Posterior vena cava (tissue), 2 donors: ENCODE measurements around the gene LHFPL3. TPM values are rescaled to one million over a fixed set of nuclear protein-coding genes. Genes with fewer than 3 reads are reported as not detected.
"Not testable (repeated sequence)": the region's sequence is repeated elsewhere in the genome, so short reads cannot be mapped to it uniquely, and the experiment has no call there.

Experiments
- DNase-seq: peaks from one replicate; pipeline ENCODE4 v3.0.0-alpha.2; 2020; ENCODE audit warnings: low spot score
- intact Hi-C, 2 donors: fragments of 100-400 bp; cut with DNase I; formaldehyde crosslinking; loops; one replicate each; pipeline versions ENCODE4 v1.14.1 to v1.14.2; 2022 to 2023
- total RNA-seq, 2 donors: library from RNA; stranded (reverse); fragmentation: NEBNext Ultra II Directional; extraction: Animal tissue kit (Norgen Biotek cat#: 25700); gene quantifications; one replicate each; pipeline ENCODE4 v1.2.1, GENCODE V29; 2021
- donor health status: DM: yes; HTN: yes; CAD: no.
- donor health status: DM: yes; HTN: yes; CAD: no.

LHFPL3 gene
- total RNA-seq, 2 donors from 2014 or later: not detected

DNA sequence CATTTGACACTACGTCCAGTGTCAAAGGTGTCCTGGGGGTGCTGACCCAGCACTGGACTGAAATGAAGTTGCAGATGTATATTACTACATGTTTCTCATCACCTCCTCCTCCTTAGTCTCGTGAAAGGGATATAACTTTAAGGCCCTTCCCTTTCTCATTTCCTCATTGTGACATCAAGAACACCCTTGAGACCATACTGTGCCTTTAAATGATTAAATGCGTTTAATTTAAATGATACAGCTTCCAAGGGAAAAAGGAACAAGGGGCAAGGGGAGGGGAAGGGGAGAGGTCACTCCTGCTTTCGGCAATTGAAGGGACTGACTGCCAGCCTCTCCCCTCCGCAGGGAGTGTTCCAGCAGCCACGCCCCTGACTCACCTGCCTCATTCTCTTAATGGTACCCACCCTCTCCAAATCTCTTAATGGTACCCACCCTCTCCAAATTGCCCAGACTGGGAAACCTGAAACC, 605.2 kb downstream of the LHFPL3 start:
- intact Hi-C loops: no loop called here
- no peak for DNase-seq

DNA sequence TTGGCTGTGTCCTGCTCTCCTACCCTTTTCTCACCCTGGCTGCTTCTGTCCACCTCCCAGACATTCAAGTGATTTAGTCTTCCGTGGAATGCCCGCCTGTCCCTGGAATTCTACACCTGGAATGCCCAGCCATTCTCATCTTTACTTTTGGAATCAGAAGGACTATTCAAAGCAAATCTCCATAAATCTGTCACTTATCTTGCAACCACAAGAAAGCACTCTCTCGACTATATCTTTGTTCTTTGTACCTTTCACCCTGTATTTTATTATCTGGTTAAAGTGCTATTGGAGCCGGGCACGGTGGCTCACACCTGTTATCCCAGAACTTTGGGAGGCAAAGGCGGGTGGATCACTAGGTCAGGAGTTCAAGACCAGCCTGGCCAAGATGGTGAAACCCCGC, 606.3 kb downstream of the LHFPL3 start:
- no peak for DNase-seq
- intact Hi-C loops: no loop called here

DNA sequence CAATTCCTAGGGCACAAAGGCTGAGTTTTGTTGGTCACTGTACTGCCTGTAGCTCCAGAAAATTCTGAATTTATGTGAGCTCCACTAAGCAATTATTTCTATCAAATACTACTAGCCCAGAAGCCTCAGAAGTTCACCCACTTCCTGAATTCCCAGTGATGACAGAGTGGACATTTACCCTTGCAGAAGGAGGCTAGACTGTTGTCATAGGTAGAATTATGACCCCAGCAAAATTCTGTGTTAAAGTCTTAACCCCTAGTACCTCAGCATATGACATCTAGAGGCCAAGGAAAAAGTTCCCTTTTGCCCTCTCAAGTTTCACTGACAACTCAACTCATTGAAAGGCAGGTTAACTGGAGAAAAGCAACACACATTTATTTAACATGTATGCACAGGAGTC, 606.9 kb downstream of the LHFPL3 start:
- intact Hi-C loops: no loop called here
- no peak for DNase-seq

DNA sequence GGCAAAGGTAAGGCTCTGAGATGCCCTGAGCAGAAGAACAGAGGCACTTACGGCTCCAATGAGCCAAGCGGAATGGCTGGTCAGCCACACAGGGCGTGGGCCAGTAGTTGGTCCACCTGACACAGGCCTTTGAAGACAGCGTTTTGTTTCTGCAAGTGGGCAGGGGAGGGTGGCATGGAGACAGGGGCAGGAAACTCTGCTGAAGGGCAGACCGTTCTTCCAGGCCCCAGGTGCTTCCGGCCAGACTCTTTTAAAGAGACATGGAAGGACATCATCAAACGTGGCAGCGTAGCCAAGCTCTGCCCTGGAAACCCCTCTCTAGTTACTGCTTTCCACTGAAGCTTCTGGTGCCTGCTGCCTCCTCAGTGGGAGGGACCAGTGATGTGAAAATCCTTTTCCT, 608.1 kb downstream of the LHFPL3 start:
- intact Hi-C loops: no loop called here
- no peak for DNase-seq

DNA sequence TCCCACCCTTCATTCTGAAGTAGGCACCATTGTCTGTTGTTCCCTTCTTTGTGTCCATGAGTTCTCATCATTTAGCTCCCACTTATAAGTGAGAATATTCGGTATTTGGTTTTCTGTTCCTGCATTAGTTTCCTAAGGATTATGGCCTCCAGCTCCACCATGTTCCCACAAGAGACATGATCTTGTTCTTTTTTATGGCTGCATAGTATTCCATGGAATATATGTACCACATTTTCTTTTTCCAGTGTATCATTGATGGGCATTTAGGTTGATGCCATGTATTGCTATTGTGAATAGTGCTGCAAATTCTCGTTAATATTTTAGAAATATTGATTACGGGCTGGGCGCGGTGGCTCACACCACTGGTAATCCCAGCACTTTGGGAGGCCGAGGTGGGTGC, 609.1 kb downstream of the LHFPL3 start:
- DNase-seq, intact Hi-C loops: not testable (repeated sequence)

DNA sequence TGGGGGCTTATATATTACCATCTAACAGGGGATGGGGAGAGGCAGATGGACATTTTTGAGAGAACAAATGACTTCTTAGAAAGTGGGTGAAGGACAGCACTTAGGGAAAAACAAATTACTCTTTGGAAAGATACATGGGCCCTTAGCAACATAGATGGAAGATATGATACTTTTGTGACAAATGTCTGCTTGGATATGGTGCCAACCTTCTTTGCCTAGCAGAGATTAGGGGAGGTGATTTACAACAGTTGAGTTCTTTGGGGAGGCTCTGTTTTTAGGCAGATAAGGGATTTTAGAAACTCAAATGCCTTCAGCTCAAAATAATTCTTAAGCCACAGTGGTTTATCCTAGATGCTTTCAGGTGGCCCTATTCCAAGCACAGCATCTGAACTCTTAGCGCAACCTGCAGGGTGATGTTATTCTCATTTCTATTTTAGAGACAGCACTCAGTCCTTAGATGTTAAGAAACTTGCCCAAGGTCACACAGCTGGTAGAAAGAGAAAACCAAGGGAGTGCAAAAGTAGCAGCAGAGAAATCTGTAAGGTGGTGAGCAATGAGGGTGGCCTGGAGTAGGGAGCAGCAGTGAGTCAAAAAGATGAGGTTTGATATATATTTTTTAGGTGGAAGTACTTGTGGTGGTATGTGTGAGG, 610.5 kb downstream of the LHFPL3 start:
- intact Hi-C loops: no loop called here
- no peak for DNase-seq

DNA sequence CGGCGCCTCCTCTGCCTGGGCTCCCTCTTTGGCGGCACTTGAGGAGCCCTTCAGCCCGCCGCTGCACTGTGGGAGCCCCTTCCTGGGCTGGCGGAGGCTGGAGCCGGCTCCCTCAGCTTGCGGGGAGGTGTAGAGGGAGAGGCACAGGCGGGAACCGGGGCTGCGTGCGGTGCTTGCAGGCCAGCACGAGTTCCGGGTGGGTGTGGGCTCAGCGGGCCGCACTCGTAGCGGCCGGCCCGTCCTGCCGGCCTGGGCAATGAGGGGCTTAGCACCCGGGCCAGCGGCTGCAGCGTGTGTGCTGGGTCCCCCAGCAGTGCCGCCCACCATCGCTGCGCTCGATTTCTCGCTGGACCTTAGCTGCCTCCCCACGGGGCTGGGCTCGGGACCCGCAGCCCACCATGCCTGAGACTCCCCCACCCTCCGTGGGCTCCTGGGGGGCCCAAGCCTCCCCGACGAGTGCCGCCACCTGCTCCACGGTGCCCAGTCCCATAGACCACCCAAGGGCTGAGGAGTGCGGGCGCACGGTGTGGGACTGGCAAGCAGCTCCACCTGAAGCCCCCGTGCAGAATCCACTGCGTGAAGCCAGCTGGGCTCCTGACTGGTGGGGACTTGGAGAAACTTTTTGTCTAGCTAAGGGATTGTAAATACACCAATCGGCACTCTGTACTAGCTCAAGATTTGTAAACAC, 611.8 kb downstream of the LHFPL3 start:
- intact Hi-C loops: loop anchor here in 1 of 2 donors (10.0 kb wide), 1 partner anchor 1075 kb away; no protein-coding TSS in a partner anchor
- DNase-seq: no peak

DNA sequence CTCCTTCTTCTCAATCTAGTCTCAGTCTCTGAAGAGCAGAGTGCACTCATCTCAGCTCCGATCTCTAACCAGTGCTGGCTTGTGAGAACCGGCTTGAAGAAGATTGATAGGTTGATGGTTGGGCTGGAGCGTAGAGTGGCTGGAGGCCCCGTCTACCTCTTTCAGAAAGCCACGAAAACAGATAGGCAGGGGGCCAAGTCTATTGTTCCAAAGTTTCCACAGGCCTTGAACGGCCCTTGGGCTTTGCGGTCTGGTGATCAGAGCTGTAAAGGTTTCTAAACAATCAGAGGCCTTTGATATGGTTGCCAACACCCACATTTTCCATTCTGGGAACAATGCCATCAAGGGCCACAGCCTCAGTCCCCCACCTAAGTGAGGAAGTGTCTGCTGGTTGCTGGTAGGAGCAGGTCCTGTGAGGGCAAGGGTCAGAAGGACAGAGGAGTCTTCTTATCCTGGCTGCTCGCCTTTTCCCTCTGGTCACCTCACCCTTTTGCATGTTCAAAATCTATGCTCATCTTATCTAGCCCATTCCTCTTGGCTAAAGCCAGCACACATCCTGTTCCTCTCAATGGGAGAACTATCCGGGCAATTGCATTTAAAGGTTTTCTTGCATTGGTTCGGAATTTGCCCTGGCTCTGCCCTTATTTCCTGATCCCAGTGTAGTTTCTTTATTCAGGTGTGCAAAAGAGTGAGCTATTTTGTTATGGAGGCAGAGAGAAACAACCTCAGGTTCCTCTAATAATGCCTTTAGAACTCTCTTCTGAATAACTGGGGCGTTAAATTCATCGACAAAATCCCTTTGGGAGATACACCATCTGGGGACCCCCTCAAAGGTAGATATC, 615.3 kb downstream of the LHFPL3 start:
- intact Hi-C loops: loop anchor here in 1 of 2 donors (10.0 kb wide), 1 partner anchor 1071 kb away; no protein-coding TSS in a partner anchor
- DNase-seq: no peak

DNA sequence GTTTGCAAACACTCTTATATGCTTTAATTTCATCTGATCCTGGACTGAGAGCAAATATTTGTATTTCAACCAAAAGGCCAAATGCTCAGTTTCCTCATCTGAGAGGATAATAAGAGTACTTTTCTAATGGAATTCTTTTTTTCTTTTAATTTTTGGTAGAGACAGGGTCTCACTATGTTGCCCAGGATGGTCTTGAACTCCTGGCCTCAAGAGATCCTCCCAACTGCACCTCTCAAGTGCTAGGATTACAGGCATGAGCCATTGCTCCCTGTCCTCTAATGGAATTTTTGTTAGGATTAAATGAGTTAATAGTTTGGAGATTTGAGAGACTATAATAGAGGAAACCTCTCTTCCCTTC, 617.2 kb downstream of the LHFPL3 start:
- DNase-seq: no peak
- intact Hi-C loops: loop anchor here in 1 of 2 donors (10.0 kb wide), 1 partner anchor 1069 kb away; no protein-coding TSS in a partner anchor

DNA sequence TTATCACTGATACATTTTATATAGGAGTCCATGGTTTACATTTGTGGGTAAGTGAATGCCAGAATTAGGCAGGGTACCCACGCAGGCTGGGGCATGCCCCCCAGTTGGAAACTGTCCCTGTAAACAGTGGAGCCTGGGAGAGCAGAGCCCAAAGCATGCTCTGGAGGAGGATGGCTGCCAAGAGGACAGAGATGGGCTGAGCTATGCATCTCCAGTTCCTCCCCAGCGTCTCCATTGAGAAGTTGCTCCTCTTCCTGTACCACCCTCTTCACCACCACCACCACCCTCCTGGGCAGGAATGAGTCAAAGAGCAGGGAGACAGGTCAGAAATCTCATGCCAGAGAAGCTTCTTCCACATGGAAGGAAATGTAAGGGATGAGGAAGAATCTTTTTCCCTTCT, 617.9 kb downstream of the LHFPL3 start:
- intact Hi-C loops: loop anchor here in 1 of 2 donors (10.0 kb wide), 1 partner anchor 1068 kb away; no protein-coding TSS in a partner anchor
- DNase-seq: no peak

DNA sequence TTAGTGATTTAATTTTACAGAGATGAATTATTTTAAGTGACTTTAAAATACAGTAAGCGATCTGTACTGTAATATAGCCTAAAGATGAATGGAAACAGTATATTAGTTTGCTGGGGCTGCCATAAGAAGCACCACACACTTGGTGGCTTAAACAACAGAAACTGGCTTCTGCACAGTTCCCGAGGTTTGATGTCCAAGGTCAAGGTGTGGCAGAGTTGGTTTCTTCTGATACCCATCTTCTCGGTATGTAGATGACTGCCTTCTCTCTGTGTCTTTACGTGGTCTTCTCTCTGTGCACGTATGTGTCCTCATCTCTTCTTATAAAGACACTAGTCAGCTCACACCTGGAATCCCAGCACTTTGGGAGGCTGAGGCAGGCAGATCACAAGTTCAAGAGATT, 621.6 kb downstream of the LHFPL3 start:
- intact Hi-C loops: no loop called here
- DNase-seq: no peak

DNA sequence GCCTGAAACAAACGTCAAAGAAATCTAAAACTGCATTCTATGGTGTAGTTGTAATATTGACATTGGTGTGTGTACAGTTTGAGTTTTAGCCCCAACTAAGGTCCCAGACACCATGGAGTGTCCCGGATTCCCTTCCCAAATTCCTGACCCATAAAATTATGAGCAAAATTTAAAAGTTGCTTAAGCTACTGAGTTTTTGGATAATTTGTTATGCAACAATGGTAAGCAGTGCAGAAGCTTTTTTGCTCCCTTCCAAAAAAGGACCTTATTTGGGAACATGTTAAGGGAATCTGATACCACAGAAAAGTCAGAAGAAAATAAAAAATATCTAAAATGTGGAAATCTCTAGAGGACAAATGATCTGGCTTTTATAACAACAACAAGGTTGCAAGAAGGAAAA, 622.4 kb downstream of the LHFPL3 start:
- intact Hi-C loops: no loop called here
- DNase-seq: no peak

DNA sequence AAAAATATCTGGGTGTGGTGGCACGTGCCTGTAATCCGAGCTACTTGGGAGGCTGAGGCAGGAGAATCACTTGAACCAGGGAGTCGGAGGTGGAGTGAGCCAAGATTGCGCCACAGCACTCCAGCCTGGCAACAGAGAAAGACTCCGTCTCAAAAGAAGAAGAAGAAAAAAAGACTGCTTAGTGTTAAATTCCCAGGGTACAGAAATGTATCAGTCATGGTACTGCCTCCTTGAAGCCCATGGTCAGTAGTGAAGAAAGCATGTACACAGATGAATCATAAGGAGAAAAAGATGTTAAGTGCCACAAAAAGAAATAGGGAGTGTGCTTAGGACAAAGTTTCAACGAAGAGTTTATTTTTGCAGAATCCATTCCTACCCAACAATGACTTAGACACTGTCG, 623.1 kb downstream of the LHFPL3 start:
- DNase-seq: no peak
- intact Hi-C loops: no loop called here

DNA sequence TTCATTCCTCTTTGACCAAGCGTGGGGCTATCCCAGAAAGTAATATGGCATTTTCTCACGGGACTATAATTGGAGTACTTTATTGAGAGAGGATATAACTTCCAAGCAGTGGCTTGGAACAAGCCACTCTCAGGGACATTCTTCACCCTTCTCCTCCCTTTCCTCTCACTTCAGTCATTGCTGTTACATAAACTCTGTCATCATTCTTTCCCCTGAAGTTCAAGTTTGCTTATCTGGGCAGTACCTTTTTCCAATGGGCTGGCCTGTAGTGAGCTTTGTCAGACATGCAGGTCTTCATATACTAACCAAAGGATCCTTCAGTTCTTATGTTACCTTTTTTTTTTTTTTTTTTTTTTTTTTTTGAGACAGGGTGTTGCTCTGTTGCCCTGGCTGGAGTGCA, 626.9 kb downstream of the LHFPL3 start:
- no peak for DNase-seq
- intact Hi-C loops: no loop called here

Other genes with a start within 250 kb of the LHFPL3 start
- gene ORC5, start 120.6 kb upstream of the LHFPL3 start, total RNA-seq: 10 to 100 TPM; 13.2 to 16.9 TPM